Duodenal mucosa (tissue), 2 donors: ENCODE data around the gene MYO9B.
A peak's percentile ranks its signal among the peaks of the same experiment; 100 is the strongest.

Experiments used
- H3K27ac ChIP-seq: one replicate; pipeline ENCODE4 v1.7.0; 2013; ENCODE audit warnings: low read depth, low read length
- H3K27me3 ChIP-seq, 2 donors: one replicate each; pipeline ENCODE4 v1.7.0; 2013; ENCODE audit warnings: low read length in 2 of 2, control low read depth in 1 of 2; ENCODE audit not compliant: insufficient read depth in 2 of 2, control insufficient read depth in 1 of 2
- H3K36me3 ChIP-seq, 2 donors: one replicate each; pipeline ENCODE4 v1.7.0; 2013; ENCODE audit warnings: low read length in 2 of 2, control low read depth in 1 of 2; ENCODE audit not compliant: insufficient read depth in 2 of 2, control insufficient read depth in 1 of 2
- H3K4me1 ChIP-seq, 2 donors: one replicate each; pipeline ENCODE4 v1.7.0; 2013; ENCODE audit warnings: low read length in 2 of 2, control low read depth in 1 of 2; ENCODE audit not compliant: insufficient read depth in 2 of 2, control insufficient read depth in 1 of 2
- H3K4me3 ChIP-seq, 2 donors: one replicate each; pipeline ENCODE4 v1.7.0; 2013; ENCODE audit warnings: low read length in 2 of 2, low read depth in 1 of 2
- H3K9ac ChIP-seq, 2 donors: one replicate each; pipeline ENCODE4 v1.7.0; 2013; ENCODE audit warnings: low read length in 2 of 2, low read depth in 1 of 2
- H3K9me3 ChIP-seq, 2 donors: one replicate each; pipeline ENCODE4 v1.7.0; 2013; ENCODE audit warnings: low read length in 2 of 2, control low read depth in 1 of 2; ENCODE audit not compliant: control insufficient read depth in 1 of 2

The MYO9B gene

GRCh38 chr19:17075035-17075863 is at the start of gene MYO9B, which contains the start of gene HAUS8:
MYO9B (plus strand) TSS chr19:17075777; CDS start chr19:17101718, 25,941 bp downstream.
HAUS8 (minus strand) TSS chr19:17075452; CDS start chr19:17075422, 30 bp downstream.
- H3K27ac ChIP-seq: peak within 1 kb of the TSS; percentile 72
- H3K27me3 ChIP-seq: no peaks in the 10 kb centered on the region
- H3K9ac ChIP-seq: peak within 1 kb of the TSS; percentile 91 to 95
- H3K4me3 ChIP-seq: peak within 1 kb of the TSS; percentile 96 to 97
- peaks cover 35 to 48% of the 10 kb centered on the region in 2 donors for H3K4me1 ChIP-seq
- H3K9me3 ChIP-seq: no peaks in the 10 kb centered on the region
- peaks cover 0 to 8% of the 10 kb centered on the region in 2 donors for H3K36me3 ChIP-seq

- no peak overlapping the region for H3K9ac ChIP-seq
- peaks cover 0 to 4% of the 10 kb centered on the region in 2 donors for H3K4me1 ChIP-seq
- H3K36me3 ChIP-seq: no peaks in the 10 kb centered on the region
- peaks cover 28 to 34% of the 10 kb centered on the region in 2 donors for H3K27me3 ChIP-seq
- no peak overlapping the region for H3K27ac ChIP-seq
- H3K9me3 ChIP-seq: peaks cover 0 to 2% of the 10 kb centered on the region in 2 donors
- peak overlapping the region in 1 of 2 donors; percentile 32 for H3K4me3 ChIP-seq
These were observed 49.5 kb upstream of the MYO9B start for GRCh38 chr19:17025991-17026658.

DNA sequence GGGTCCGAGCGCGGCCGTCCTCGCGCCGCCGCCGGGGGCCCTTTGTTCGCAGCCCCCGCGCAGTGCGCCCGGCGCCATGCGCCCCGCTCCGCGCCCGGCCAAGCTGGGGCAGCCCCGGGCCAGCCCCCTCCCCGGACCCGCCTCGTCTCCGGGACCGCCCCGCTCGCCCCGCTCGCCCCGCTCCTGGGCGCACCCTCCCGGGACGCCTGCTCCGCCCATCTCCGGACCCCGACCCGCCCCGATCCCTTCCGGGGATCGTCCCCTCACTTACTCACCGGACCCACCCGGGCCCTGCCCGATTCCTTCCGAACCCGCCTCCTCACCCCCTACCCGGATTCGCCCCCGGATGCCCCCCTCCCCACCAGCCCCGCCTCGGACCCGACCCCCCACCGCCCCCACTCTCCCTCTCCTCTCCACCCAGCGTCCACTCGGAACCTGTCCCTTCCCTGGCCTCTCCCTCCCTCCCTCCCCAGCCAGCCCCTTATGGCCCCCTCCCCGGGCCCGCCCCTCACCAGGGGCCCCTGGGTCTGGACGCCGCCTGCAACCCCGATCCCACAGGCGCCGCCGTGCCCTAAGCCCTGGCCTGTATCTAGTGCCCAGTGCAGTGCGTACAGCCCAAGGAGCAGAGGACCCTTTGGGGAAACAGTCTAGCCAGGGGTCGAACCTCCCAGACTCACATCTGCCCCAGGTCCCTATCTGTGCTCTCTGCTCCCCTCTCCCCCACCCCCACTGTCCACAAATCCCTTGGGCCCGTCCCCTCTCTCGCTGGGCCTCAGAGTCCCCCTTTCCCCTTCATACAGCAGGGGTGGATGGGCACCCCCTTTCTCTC is 48.7 kb upstream of the MYO9B start, which contains the start of gene CPAMD8:
Gene CPAMD8, minus strand, starts transcription at position 105 of the 829 bp plus-strand sequence. CDS start 168 bp downstream, outside the sequence.
- peaks cover 0 to 2% of the 10 kb centered on the region in 2 donors for H3K9me3 ChIP-seq
- peak within 1 kb of the TSS in 1 of 2 donors; percentile 32 for H3K4me3 ChIP-seq
- H3K9ac ChIP-seq: no peak within 1 kb of the TSS
- peaks cover 28 to 34% of the 10 kb centered on the region in 2 donors for H3K27me3 ChIP-seq
- H3K36me3 ChIP-seq: no peaks in the 10 kb centered on the region
- no peak within 1 kb of the TSS for H3K27ac ChIP-seq
- peaks cover 0 to 4% of the 10 kb centered on the region in 2 donors for H3K4me1 ChIP-seq

GRCh38 chr19:17027535-17027975 is 48.0 kb upstream of the MYO9B start:
- Histone ChIP-seq H3K27ac (no peak overlapping the region), H3K9me3 (peaks cover 0 to 2% of the 10 kb centered on the region in 2 donors), H3K4me1 (peaks cover 0 to 4% of the 10 kb centered on the region in 2 donors), H3K9ac (no peak overlapping the region), H3K4me3 (no peak overlapping the region), H3K36me3 (no peaks in the 10 kb centered on the region), H3K27me3 (peaks cover 28 to 34% of the 10 kb centered on the region in 2 donors)

DNA sequence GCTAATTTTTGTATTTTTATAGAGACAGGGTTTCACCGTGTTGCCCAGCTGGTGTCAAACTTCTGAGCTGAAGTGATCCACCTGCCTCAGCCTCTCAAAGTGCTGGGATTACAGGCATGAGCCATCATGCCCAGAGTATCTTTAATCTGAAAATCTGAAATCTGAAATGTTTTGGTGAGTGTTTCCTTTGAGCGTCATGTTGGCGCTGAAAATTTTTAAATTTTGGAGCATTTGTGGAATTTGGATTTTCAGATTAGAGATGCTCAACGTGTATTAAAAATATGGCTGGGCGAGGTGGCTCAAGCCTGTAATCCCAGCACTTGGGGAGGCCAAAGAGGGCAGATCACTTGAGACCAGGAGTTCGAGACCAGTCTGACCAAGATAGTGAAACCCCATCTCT is 43.8 kb upstream of the MYO9B start:
- Histone ChIP-seq H3K27ac (no peak overlapping the region), H3K9ac (no peak overlapping the region)

DNA sequence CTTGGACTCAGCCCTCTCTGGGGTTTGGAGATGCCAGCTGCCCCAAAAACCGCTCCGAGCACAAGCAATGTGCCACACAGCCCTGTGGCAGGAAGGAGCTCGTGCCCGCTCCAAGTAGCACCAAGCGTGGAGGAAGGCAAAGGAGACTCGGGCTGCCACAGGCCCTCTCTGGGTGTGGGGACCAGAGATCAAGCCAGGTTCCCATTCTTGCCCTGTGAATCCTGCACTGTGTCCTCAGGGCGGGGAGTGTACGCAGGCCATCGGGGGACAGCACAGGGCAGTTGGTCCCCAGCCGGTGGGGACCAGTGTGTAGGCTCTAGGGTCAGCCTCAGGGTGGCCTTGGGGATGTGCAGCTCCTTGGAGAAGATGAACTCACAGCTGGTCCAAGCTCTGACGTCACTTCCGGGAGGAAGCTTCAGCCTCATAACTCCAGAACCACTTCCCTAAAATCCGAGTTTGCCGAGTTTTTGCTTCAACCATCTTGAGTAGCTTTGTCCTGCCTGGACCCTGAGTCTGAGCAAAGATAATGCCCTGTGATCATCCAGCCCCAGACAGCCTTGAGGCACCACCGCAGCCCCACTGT is 39.6 kb upstream of the MYO9B start:
- Histone ChIP-seq H3K4me3 (no peak overlapping the region), H3K27ac (no peak overlapping the region), H3K9ac (no peak overlapping the region), H3K36me3 (no peaks in the 10 kb centered on the region), H3K9me3 (no peaks in the 10 kb centered on the region), H3K4me1 (no peaks in the 10 kb centered on the region), H3K27me3 (no peaks in the 10 kb centered on the region)

More for the DNA sequence above, 43.8 kb upstream of the MYO9B start:
- no peaks in the 10 kb centered on the region for H3K4me1 ChIP-seq
- H3K9me3 ChIP-seq: no peaks in the 10 kb centered on the region
- H3K27me3 ChIP-seq: peaks cover 6 to 16% of the 10 kb centered on the region in 2 donors
- no peaks in the 10 kb centered on the region for H3K36me3 ChIP-seq
- H3K4me3 ChIP-seq: no peak overlapping the region

DNA sequence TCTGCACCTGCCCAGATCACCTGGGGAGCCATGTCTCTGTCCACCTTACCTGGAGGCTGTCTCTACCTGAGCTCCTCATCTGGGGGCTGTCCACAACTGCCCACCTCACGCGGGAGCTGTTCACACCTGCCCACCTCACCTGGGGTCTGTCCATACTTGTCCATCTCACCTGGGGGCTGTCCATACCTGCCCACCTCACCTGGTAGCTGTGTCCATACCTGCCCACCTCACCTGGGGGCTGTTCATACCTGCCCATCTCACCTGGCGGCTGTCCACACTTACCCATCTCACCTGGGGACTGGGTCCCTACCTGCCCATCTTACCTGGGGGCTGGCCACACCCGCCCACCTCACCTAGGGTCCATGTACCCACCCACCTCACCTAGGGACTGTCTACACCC is 38.9 kb upstream of the MYO9B start:
- no peak overlapping the region for H3K4me3 ChIP-seq
- no peak overlapping the region for H3K9ac ChIP-seq
- H3K4me1 ChIP-seq: peaks cover 2 to 3% of the 10 kb centered on the region in 2 donors
- no peaks in the 10 kb centered on the region for H3K36me3 ChIP-seq
- H3K27ac ChIP-seq: no peak overlapping the region
- H3K9me3 ChIP-seq: no peaks in the 10 kb centered on the region
- H3K27me3 ChIP-seq: no peaks in the 10 kb centered on the region

DNA sequence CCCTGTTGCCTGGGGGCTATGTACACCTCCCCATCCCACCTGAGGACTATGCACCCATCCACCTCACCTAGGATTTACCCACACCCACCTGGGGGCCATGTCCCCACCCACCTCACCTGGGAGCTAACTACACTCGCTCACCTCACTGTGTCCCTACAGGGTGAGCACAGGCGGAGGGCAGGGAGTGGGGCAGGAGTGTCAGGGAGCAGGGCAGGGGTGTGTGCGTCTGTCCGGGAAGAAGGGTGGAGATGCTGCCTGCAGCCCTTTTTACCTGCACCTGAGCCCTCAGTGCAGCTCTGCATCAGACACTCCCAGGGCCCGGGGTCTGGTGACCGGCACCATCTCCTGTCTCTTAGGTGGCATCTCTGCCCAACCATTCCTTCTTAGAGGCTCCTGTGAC is 38.4 kb upstream of the MYO9B start:
- no peak overlapping the region for H3K4me3 ChIP-seq
- no peaks in the 10 kb centered on the region for H3K9me3 ChIP-seq
- H3K27ac ChIP-seq: no peak overlapping the region
- H3K36me3 ChIP-seq: no peaks in the 10 kb centered on the region
- no peak overlapping the region for H3K9ac ChIP-seq
- no peaks in the 10 kb centered on the region for H3K27me3 ChIP-seq
- H3K4me1 ChIP-seq: peaks cover 7 to 9% of the 10 kb centered on the region in 2 donors

GRCh38 chr19:17037966-17038500 is 37.5 kb upstream of the MYO9B start:
- Histone ChIP-seq H3K4me3 (no peak overlapping the region), H3K4me1 (peaks cover 7 to 9% of the 10 kb centered on the region in 2 donors), H3K36me3 (no peaks in the 10 kb centered on the region), H3K27ac (no peak overlapping the region), H3K9ac (no peak overlapping the region), H3K9me3 (no peaks in the 10 kb centered on the region), H3K27me3 (no peaks in the 10 kb centered on the region)
